Measurements from ENCODE around the gene KDM3B. TPM values are rescaled to one million over a fixed set of nuclear protein-coding genes. Genes with fewer than 3 reads are reported as not detected.

KDM3B gene
- total RNA-seq, 1 donor from 2014 or later = 97.7 TPM

- H3K4me3 Mint-ChIP-seq = no peak overlapping the region
- H3K27me3 Mint-ChIP-seq = no peaks in the 10 kb centered on the region
Measured at GRCh38 chr5:138444078-138444773, 91.7 kb downstream of the KDM3B start.

GRCh38 chr5:138444774-138445546 lies 92.5 kb downstream of the KDM3B start:
- no peaks in the 10 kb centered on the region for H3K9me3 Mint-ChIP-seq
- H3K27me3 Mint-ChIP-seq = peaks cover 2% of the 10 kb centered on the region
- H3K4me3 Mint-ChIP-seq = no peak overlapping the region
- H3K4me1 Mint-ChIP-seq (ENCODE audit: unreplicated experiment) = peaks cover 23% of the 10 kb centered on the region
- no peak for TF ChIP-seq CTCF (conservative IDR thresholded peaks at IDR 0.05)
- DNase-seq (ENCODE audit: extremely low spot score, unreplicated experiment) = no peak
- H3K36me3 Mint-ChIP-seq = no peaks in the 10 kb centered on the region
- no peak overlapping the region for H3K27ac Mint-ChIP-seq

More at GRCh38 chr5:138444078-138444773, 91.7 kb downstream of the KDM3B start:
- Mint-ChIP-seq H3K4me1 (ENCODE audit: unreplicated experiment) (peaks cover 23% of the 10 kb centered on the region), H3K36me3 (no peaks in the 10 kb centered on the region), H3K27ac (no peak overlapping the region), H3K9me3 (no peaks in the 10 kb centered on the region)
- no peak for DNase-seq (ENCODE audit: extremely low spot score, unreplicated experiment)
- no peak for TF ChIP-seq CTCF (conservative IDR thresholded peaks at IDR 0.05)

- no peaks in the 10 kb centered on the region for H3K9me3 Mint-ChIP-seq
- H3K36me3 Mint-ChIP-seq = no peaks in the 10 kb centered on the region
- no peak overlapping the region for H3K4me3 Mint-ChIP-seq
Measured at GRCh38 chr5:138445547-138446271, 93.2 kb downstream of the KDM3B start.

GRCh38 chr5:138448070-138448469 lies 95.6 kb downstream of the KDM3B start:
- no peak for TF ChIP-seq CTCF (conservative IDR thresholded peaks at IDR 0.05)
- H3K9me3 Mint-ChIP-seq = no peaks in the 10 kb centered on the region
- no peak overlapping the region for H3K4me3 Mint-ChIP-seq
- peaks cover 22% of the 10 kb centered on the region for H3K4me1 Mint-ChIP-seq (ENCODE audit: unreplicated experiment)
- DNase-seq (ENCODE audit: extremely low spot score, unreplicated experiment) = no peak
- H3K27ac Mint-ChIP-seq = no peak overlapping the region
- peaks cover 5% of the 10 kb centered on the region for H3K27me3 Mint-ChIP-seq
- H3K36me3 Mint-ChIP-seq = no peaks in the 10 kb centered on the region

More at GRCh38 chr5:138445547-138446271, 93.2 kb downstream of the KDM3B start:
- Mint-ChIP-seq H3K27me3 (peaks cover 5% of the 10 kb centered on the region), H3K4me1 (ENCODE audit: unreplicated experiment) (peaks cover 22% of the 10 kb centered on the region), H3K27ac (no peak overlapping the region)
- DNase-seq (ENCODE audit: extremely low spot score, unreplicated experiment) = no peak
- no peak for TF ChIP-seq CTCF (conservative IDR thresholded peaks at IDR 0.05)

- no peaks in the 10 kb centered on the region for H3K9me3 Mint-ChIP-seq
- H3K36me3 Mint-ChIP-seq = no peaks in the 10 kb centered on the region
- no peak for TF ChIP-seq CTCF (conservative IDR thresholded peaks at IDR 0.05)
- peak overlapping the region; percentile 57 for H3K4me3 Mint-ChIP-seq
- DNase-seq (ENCODE audit: extremely low spot score, unreplicated experiment) = no peak
- H3K27ac Mint-ChIP-seq = peak overlapping the region; percentile 48
- H3K4me1 Mint-ChIP-seq (ENCODE audit: unreplicated experiment) = peaks cover 22% of the 10 kb centered on the region
- peaks cover 5% of the 10 kb centered on the region for H3K27me3 Mint-ChIP-seq
Measured at GRCh38 chr5:138448481-138449398, 96.3 kb downstream of the KDM3B start.

All from type B pancreatic cell (in vitro differentiated cells).